GM19452 (cell line): ENCODE results near the gene DNLZ.

Experiments used
- ATAC-seq: cut with Tn5 transposase; IDR thresholded peaks from one replicate; pipeline ENCODE4 v1.9.1; 2021; ENCODE audit not compliant: unreplicated experiment

Gene DNLZ

GRCh38 chr9:136333486-136333885, 30.1 kb downstream of the DNLZ start:
- ATAC-seq, result no peak

DNA sequence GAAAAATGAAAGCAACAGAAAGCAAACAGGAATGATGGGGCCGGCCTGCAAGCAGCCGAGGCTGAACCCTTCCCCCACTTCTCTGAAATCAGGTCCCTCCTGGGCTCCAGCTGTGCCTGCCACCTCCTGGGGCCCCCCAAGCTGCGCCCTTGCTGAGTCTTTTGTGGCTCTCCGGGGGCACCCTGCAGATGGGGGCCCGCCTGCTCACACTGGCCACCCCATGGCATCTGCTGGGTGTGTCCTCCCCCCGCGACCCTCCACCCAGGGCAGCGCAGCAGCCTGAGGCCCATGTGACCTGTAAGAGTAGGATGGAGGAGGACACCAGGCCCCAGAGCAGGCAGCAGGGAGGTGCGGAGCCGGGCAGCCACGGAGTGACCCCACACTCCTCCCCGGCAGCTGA, 30.5 kb downstream of the DNLZ start:
- ATAC-seq, result no peak

DNA sequence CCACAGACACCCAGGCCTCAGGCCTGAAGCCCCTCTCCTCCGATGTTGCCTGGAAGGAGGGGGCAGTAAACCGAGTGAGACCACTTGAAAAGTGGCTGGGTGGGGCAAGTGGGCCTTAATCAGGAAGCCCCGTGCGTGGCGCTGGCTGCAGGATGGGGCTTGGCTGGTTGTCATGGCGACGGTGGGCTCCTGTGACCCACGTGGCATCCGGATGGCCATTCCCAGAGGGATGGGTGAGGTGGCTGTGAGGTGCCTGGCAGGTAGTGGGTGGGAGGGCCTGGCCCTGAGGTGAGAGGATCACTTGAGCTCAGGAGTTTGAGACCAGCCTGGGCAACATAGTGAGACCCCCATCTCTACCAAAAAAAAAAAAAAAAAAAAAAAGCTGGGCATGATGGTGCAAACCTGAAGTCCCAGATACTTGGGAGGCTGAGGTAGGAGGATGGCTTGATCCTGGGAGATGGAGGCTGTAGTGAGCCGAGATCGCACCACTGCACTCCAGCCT, 31.0 kb downstream of the DNLZ start:
- no peak for ATAC-seq

GRCh38 chr9:136331556-136332481, 31.7 kb downstream of the DNLZ start:
- no peak for ATAC-seq

DNA sequence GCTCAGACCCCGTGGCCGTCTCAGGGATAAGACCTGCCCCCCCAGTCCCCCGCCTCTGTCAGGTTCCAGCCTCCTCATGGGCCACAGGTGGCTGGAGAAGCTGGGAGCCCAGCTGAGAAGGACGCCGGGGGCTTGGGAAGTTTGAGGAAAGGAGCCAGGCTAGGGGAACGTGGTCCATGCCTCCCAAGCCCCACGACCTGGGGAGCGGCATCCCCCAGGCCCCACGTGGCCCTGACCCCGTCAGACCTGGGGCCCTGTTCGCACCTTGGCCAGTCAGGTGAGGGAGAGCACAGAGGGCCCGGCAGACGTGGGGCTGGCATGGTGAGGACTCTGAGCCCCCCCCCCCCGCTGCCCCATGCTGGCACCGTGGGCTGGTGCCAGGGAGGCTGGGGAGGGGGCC, 32.5 kb downstream of the DNLZ start:
- no peak for ATAC-seq

DNA sequence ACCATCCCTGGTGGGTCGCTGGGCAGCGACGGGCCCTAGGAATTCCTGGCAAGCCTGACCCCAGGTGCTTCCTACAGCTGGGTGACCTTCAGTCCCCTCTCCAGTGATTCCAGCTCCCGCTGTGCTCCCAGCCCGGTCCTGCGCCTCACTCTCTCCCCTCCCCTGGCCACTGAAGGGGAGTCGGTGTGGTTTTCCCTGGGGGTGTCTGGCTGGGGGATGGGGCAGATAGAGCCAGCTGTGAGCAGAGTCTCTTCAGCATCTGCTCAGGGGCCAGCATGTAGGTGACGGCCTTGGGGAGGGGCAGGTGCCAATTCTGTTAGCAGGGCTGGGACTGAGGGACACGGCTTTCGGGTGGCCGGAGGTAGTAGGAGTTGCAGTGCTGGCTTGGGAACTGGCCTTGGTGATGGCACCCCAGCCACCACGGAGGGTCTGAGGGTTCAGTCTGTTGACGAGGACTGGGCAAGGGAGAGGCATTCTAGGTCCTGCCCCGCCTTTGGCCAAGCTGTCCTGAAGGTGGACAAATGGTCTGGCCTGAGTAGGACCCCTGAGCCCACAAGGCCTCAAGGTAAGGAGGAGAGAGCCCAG, 33.0 kb downstream of the DNLZ start:
- ATAC-seq, result no peak

DNA sequence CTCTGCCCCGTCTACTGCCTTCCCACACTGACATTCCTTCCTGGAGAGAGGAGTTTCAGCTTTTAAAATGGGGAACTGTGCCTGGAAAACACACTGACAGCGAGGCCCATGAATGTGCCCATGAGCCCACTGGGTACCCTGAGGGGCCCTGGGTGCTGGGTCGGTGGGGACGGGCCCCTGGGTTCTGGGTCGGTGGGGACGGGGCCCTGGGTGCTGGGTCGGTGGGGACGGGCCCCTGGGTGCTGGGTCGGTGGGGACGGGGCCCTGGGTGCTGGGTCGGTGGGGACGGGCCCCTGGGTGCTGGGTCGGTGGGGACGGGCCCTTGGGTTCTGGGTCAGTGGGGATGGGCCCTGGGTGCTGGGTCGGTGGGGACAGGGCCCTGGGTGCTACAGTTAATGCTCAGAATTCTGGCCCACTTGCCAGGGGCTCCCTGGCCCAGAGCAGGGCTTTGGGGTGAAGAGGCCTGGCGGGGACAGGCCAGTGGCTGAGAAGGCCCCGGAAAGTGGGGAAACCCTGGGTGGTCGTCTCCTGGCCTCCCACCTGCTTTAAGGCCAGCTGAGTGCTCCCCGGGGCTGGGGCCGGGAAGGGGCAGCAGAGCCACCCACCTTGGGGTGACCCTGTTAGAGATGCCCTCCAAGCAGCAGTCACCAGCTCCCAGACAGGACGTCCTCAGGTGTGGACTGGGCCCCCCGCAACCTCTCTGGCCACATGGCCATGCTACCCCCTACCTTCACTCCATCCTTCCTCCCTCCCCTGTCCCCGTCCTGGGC, 33.7 kb downstream of the DNLZ start:
- no peak for ATAC-seq

- ATAC-seq, result no peak
Measured at GRCh38 chr9:136329211-136329627, 34.3 kb downstream of the DNLZ start.

DNA sequence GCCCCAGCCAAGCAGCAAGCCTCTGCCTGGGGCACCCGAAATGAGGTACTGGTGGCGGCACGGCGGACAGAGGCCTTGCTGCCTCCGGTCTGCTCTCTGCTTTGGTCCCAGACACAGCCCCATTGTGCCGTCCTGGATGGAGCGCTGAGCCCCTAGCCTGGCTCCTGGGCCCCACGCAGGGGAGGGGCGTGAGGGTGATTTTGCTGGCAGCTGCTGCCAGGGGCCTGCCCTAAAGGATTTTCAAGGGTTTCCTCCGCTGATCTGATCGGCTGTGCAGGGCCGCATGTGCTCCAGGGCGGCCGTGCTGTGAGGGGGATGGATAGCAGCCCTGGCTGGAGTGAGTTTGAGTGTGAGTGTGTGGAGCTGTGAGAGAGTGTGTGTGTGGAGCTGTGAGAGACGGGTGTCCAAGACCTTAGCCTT, 34.9 kb downstream of the DNLZ start:
- no peak for ATAC-seq

DNA sequence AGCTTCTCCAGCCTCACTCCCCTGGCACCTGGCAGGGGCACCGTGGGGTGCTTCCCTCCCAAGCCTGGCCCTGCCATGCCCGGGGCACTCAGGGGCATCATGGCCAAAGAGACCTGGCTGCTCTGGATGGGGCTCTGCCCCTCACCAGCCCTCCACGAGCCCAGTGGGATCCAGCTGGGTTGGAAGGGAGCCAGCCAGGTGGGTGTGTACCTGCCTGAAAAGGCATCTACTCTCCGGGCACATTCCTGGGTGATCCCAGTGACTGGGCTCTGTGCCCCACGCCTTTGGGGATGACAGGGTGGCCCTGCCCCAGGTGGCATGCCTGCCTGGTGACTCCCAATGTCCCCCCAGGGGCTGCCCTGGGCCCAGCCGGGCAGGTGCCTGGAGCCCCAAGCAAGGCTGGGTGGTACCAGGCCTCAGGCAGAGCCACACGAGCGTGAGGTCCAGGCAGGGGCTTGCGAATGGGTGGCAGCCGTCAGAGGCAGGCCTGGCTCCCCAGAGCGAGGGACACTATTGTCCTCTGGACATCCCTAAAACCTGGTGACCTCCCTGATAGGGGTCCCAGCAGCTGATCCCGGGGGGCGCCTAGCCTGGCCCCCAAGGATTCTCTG, 35.4 kb downstream of the DNLZ start:
- ATAC-seq, result no peak

DNA sequence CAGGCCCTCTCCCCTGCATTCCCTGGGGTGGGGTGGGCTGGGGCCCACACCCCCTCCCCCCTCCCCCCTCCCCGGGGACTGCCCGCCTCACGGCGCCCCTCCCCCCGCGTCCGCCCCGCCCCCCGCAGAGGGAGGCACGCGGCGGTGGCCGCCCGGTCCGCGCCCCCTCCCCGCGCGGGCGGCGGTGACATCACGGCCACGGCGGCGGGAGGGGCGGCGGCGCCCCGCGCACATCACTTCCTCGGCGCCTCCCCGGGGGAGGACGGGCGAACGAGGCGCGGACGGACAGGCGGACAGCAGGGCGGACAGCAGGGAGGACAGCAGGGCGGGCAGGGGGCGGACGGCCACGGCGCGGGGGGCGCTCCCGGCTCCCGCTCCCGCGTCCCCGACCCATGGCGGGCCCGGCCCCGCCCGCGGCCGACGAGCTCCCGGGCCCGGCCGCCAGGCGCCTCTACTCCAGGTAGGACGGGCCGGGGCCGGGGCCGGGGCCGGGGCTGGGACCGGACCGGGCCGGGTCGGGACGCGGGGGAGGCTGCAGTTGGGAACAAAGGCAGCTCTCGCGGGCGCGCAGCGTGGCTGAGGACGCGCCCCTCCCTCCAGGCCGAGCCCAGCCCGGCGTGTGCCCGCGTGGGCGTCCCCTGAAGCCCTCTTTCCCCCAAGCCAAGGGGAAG, 36.1 kb downstream of the DNLZ start, which contains the start of gene GPSM1:
Gene GPSM1, plus strand, starts transcription at position 236 of the 671 bp plus-strand sequence. Its CDS starts 157 bp downstream, at position 393.
- no peak for ATAC-seq

DNA sequence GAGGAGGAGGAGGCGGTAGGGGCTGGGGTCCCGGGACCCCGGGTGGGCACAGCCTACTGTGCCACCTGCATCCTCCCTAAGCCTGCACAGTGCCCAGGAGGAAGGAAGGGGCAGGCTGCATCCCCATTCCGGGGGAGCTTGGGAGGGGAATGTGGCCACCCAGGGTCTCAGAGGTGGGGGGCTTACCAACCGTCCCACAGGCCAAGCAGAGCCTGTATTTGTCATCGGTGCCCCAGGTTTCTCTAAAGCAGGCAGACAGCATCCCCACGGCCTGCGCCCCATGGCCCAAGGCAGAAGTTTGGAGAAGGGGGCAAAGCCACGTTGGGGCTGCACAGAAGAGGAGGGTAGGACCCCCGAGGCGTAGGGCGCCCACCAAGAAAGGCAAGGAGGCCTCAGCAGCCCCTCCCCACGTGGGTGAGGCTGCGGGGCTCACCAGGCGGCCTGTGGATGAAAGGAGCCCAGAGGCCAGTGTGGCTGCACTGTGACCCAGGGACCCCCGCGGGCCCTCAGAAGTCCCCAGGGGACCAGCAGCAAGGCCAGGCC, 36.7 kb downstream of the DNLZ start:
- ATAC-seq, result no peak

DNA sequence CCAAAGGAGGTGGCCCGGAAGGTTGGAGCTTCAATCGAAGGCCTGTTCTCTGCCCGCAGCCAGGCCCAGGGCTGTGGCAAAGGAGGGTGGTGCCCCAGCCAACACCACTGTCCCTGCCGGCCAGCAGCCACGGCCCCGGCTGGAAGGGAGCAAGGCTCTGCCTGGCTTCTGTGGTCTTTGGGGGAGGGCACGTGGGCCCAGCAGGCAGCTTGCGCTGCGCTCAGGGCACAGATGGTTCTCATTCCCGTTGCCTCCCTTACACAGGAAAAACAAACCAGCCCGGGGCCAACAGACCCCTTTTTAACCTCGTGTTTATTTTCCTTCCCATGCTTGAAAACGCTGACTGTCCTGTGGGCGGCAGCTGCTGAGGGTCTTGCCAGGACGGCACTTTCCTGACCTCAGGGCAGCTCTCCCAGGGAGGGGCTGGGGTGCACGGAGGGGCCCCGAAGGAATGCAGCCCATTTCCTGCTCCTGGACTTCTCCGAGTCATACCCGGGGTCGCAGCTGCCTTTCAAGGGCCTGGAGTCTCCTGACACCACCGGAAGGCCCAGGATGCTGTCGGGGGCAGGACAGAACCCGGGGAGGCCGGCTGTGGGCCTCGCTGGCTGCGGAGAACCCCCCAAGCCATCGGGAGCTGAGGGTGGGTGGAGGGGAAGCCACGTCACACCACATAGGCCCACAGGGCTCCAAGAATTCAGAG, 37.3 kb downstream of the DNLZ start:
- no peak for ATAC-seq

- ATAC-seq, result no peak
Measured at GRCh38 chr9:136325358-136325757, 38.2 kb downstream of the DNLZ start.

DNA sequence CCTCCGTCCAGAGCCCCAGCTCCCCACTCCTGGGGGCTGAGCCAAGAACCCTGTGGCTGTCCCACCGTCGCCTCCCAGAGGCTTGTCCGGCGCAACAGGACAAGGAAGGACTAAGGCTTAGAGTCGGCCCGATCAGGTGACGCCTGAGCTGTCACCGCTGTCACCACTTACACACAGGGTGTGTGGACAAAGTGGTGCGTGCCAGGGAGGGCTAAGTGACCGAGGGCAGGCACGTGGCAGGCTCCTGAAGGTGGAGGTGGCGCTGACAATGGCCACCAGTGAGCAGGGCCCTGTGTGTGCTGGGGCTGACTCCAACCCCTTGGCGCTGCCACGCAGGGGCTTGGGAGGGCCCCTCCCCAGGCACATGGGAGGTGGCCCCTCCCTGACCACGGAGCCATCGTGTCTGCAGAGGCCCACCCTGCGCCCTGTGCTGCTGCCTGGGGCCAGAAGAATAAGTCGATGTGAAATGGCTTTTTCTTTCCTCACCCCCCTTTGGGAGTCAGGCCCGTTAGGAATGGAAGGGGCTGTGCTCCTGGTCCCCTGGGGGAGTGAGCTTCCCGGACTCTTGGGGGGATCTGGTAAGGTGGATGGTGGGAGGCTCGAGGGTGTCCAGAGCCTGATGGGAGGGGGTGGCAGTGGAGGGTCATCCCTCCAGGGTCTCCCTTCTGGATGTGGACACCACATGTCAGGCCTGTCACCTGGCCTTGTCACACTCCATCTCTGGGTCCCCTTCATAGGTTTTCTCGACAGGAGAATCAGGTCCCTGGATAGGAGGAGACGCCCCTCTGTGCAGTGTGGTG, 38.8 kb downstream of the DNLZ start:
- no peak for ATAC-seq

DNA sequence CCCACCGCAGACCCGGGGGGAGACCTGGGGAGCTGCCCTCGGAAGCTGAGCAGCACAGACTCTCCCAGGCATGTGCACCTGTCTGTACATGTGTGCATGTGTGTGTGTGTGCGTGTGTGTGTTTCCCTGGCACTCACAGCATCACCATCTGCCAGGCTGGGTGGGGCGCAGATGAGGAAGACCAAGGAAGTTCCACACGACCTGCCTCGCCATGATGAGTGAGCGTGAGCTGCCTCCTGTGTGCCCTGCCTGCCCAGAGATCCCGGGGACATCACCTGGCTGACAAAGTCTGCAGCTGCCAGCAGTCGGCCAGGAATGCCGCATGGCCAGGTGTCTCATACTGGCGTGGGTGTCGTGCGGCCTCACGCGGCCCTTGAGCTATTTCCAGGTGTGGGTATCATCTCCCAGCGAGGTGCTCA, 40.2 kb downstream of the DNLZ start:
- no peak for ATAC-seq

- ATAC-seq, result no peak
Measured at GRCh38 chr9:136322756-136323330, 40.7 kb downstream of the DNLZ start.

DNA sequence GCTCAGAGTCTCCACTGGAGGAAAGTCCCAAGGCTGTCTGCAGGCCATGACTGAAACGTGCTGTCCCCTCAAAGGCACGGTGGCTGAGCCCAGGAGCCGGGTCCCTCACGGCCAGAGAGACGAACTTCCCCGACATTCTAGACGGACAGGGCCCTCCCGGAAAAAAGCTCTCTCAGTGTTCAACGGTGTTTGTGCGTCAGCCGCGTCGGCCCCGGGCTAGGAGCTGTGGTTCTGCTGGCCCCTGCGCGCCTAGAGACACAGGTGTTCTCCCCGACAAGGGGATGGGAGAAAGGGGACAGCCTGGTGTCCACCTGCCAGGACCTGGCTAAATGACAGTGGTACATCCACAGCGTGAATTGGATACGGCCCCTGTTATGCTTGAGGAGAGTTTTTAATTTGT, 42.0 kb downstream of the DNLZ start:
- no peak for ATAC-seq
